GM19193 (cell line): ENCODE data around the gene USP2.

Source experiments
- POLR2A ChIP-seq: IDR thresholded peaks from 4 replicates; pipeline ENCODE4 v1.6.1; 2011; ENCODE audit not compliant: insufficient read depth, insufficient read length; ENCODE audit errors: extremely low read depth

The USP2 gene

DNA sequence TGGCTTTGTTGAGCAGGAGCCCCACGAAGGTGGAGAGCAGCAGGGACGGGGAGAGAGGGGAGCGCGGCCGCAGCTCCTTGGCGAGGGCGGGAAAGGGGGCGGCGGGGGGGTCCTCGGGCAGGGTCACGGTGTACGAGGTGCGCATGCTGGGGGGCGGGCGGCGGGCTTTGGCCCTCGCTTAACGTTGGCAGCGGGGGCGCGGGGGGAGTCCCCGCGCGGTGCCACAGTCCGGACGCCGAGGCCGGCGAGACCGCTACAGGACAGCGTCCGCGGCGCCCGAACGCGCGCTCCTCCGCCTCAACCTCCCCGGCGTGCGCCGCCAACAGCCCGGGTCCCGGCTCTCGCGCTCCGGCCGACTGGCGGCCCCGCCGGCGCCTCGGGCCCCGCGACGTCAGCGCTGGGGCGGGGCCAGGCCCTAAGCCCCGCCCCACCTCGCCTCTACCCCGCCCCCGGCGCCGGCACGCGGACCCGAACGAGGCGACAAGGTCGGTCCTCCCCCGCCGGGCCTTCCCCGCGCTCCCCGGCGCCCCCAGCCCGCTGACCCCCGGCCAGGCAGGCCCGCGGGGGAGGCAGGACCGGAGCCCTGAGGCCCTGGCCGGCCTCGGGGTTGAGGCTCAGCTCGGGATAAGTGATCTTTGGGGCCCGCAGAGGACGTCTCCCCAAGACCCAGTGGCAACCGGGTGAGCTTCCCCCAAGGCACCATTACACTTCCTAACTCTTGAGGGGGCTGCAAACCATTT lies 17.5 kb downstream of the USP2 start:
- no peak for TF ChIP-seq POLR2A

GRCh38 chr11:119363081-119363850 lies 18.2 kb downstream of the USP2 start:
- TF ChIP-seq POLR2A, result no peak

GRCh38 chr11:119362741-119363080 lies 18.8 kb downstream of the USP2 start:
- no peak for TF ChIP-seq POLR2A

GRCh38 chr11:119361941-119362725 lies 19.4 kb downstream of the USP2 start:
- no peak for TF ChIP-seq POLR2A

- no peak for TF ChIP-seq POLR2A
Measured at GRCh38 chr11:119361056-119361787, 20.3 kb downstream of the USP2 start.

- no peak for TF ChIP-seq POLR2A
Measured at GRCh38 chr11:119359365-119360214, 21.9 kb downstream of the USP2 start.

GRCh38 chr11:119357074-119357473 lies 24.4 kb downstream of the USP2 start:
- no peak for TF ChIP-seq POLR2A

GRCh38 chr11:119356349-119357031 lies 25.0 kb downstream of the USP2 start:
- TF ChIP-seq POLR2A, result no peak

- no peak for TF ChIP-seq POLR2A
Measured at GRCh38 chr11:119355091-119355843, 26.2 kb downstream of the USP2 start.

DNA sequence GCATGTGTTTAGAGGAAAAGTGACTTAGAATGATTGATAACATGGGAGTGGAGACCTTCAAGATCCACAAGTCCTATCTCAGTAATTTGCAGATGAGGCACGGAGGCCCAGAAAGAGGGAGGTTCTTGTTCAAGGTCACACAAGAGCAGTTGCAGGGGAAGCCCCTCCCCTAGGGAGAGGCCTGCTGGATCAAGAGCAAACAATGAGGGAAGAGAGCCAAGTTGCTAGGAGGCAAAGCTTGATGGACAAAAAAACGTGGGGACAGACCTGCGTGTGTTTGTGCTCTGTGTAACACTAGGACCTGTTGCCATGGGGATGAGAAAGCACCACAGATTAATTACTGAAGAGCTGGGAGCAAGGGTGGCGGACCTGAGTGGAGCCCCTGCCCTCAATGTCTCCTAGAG lies 28.6 kb downstream of the USP2 start:
- TF ChIP-seq POLR2A, result no peak

GRCh38 chr11:119351232-119351631 lies 30.3 kb downstream of the USP2 start:
- no peak for TF ChIP-seq POLR2A

GRCh38 chr11:119350302-119350701 lies 31.2 kb downstream of the USP2 start:
- TF ChIP-seq POLR2A, result no peak

- TF ChIP-seq POLR2A, result no peak
Measured at GRCh38 chr11:119347940-119348605, 33.4 kb downstream of the USP2 start.

GRCh38 chr11:119347242-119347641 lies 34.2 kb downstream of the USP2 start:
- no peak for TF ChIP-seq POLR2A
